SK-N-SH treated with all-trans-retinoic acid at 6 μM for 48 hours (cell line): ENCODE results near the gene RHO.

Source experiments
- BACH2 ChIP-seq: fragments of 250-450 bp; sonication (Bioruptor Pico); IDR thresholded peaks from 2 replicates; pipeline ENCODE4 v1.9.0; 2021; ENCODE audit warnings: mild to moderate bottlenecking, borderline replicate concordance
- ESRRG ChIP-seq: fragments of 250-450 bp; sonication (Bioruptor Pico); IDR thresholded peaks from 2 replicates; pipeline ENCODE4 v1.6.1; 2021; ENCODE audit warnings: mild to moderate bottlenecking
- GLIS3 ChIP-seq: fragments of 250-450 bp; sonication (Bioruptor Pico); IDR thresholded peaks from 2 replicates; pipeline ENCODE4 v1.5.0; 2020; ENCODE audit warnings: mild to moderate bottlenecking, moderate library complexity
- PPARA ChIP-seq: fragments of 250-450 bp; sonication (Bioruptor Pico); IDR thresholded peaks from 2 replicates; pipeline ENCODE4 v1.5.0; 2020; ENCODE audit warnings: mild to moderate bottlenecking, borderline replicate concordance
- SNAI2 ChIP-seq: fragments of 250-450 bp; sonication (Bioruptor Pico); IDR thresholded peaks from 2 replicates; pipeline ENCODE4 v1.5.0; 2020; ENCODE audit warnings: mild to moderate bottlenecking, moderate library complexity
- ZNF565 ChIP-seq: fragments of 450-650 bp; formaldehyde crosslinking; conservative IDR thresholded peaks from 2 replicates; pipeline ENCODE4 v1.5.0; 2020; ENCODE audit warnings: low read depth, mild to moderate bottlenecking, moderate library complexity
- ZNF70 ChIP-seq: fragments of 450-650 bp; formaldehyde crosslinking; IDR thresholded peaks from 2 replicates; pipeline ENCODE4 v1.5.0; 2020; ENCODE audit warnings: mild to moderate bottlenecking, moderate library complexity
- TF ChIP-seq, protein P1 (sequence below): fragments of 250-450 bp; sonication (Bioruptor Pico); IDR thresholded peaks from 2 replicates; pipeline ENCODE4 v1.5.1; 2020; ENCODE audit warnings: low read depth, mild to moderate bottlenecking, moderate library complexity

DNA sequence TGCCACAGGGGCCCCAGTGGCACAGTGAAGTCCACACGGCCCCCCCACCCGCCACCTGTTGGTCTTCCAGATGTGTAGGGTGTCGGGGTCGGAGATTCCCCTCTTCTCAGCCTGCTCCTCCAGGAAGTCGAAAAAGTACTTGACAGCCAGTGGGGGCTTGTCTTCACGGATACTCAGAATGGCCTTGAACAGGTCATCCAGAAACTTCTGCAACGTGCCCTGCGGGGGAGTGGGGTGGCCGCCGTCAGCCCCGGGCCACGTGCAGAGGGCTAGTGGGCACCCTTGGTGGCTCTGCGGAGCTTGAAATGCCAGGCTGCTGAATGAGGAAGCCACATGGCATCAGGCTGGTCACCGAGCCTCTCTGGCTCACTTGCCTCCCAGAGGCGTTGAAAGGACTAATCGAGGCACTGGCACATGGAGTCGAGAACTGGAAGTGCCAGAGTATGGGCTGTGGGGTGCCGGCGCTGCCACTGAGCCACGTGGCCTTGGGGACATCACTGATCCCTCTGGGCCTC lies 31.2 kb downstream of the RHO start:
- TF ChIP-seq SNAI2 (CRISPR knock-in tag) (no peak), ZNF70 (no peak), BACH2 (CRISPR knock-in tag) (no peak), PPARA (CRISPR knock-in tag) (no peak), ZNF565 (CRISPR knock-in tag) (no peak), ESRRG (CRISPR knock-in tag) (no peak), GLIS3 (no peak)
- TF ChIP-seq, protein P1, sequence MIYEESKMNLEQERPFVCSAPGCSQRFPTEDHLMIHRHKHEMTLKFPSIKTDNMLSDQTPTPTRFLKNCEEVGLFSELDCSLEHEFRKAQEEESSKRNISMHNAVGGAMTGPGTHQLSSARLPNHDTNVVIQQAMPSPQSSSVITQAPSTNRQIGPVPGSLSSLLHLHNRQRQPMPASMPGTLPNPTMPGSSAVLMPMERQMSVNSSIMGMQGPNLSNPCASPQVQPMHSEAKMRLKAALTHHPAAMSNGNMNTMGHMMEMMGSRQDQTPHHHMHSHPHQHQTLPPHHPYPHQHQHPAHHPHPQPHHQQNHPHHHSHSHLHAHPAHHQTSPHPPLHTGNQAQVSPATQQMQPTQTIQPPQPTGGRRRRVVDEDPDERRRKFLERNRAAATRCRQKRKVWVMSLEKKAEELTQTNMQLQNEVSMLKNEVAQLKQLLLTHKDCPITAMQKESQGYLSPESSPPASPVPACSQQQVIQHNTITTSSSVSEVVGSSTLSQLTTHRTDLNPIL (CRISPR knock-in tag) = no peak
